Lower lobe of right lung (tissue), 2 donors: ENCODE results near the gene ECEL1. TPM values are rescaled to one million over a fixed set of nuclear protein-coding genes. Genes with fewer than 3 reads are reported as not detected.

Source experiments
- ATAC-seq, 2 donors: fragments of 200-7000 bp; cut with Tn5 transposase; one replicate each; pipeline ENCODE4 v1.9.1; 2020 to 2022; ENCODE audit warnings: mild to moderate bottlenecking in 2 of 2, moderate library complexity in 2 of 2
- DNase-seq: peaks from one replicate; pipeline ENCODE4 v3.0.0-alpha.2; 2020
- H3K27ac ChIP-seq: fragments of 200-600 bp; one replicate; pipeline ENCODE4 v1.8.0; 2022
- H3K27me3 ChIP-seq: fragments of 200-600 bp; one replicate; pipeline ENCODE4 v1.8.0; 2022; ENCODE audit warnings: low read depth
- H3K36me3 ChIP-seq: fragments of 200-600 bp; one replicate; pipeline ENCODE4 v1.8.0; 2022; ENCODE audit warnings: mild to moderate bottlenecking
- H3K4me1 ChIP-seq: fragments of 200-600 bp; one replicate; pipeline ENCODE4 v1.8.0; 2022
- H3K4me3 ChIP-seq: fragments of 200-600 bp; one replicate; pipeline ENCODE4 v1.8.0; 2022; ENCODE audit warnings: mild to moderate bottlenecking
- H3K9me3 ChIP-seq: fragments of 200-600 bp; one replicate; pipeline ENCODE4 v1.8.0; 2022
- CTCF ChIP-seq: fragments of 200-600 bp; IDR thresholded peaks from one replicate; pipeline ENCODE4 v1.8.0; 2022; ENCODE audit warnings: antibody characterized with exemption, mild to moderate bottlenecking
- intact Hi-C: fragments of 100-400 bp; cut with DNase I; formaldehyde crosslinking; loops from one replicate; pipeline ENCODE4 v1.11.0; 2022
- total RNA-seq: library from RNA; stranded (reverse); fragmentation: NEBNext Ultra II Directional; extraction: Animal tissue kit (Norgen Biotek cat#: 25700); gene quantifications from one replicate; pipeline ENCODE4 v1.2.1, GENCODE V29; 2021
- donor health status: DM: no; HTN: yes; CAD: no; lungs with severe emphysema.

The ECEL1 gene
- total RNA-seq, 1 donor from 2014 or later, result 1.0 TPM

- no peaks in the 10 kb centered on the region for H3K36me3 ChIP-seq
- H3K27ac ChIP-seq, result no peak overlapping the region
- no peaks in the 10 kb centered on the region for H3K9me3 ChIP-seq
- intact Hi-C loops, result no loop called here
- H3K27me3 ChIP-seq, result peaks cover 12% of the 10 kb centered on the region
- H3K4me1 ChIP-seq, result no peaks in the 10 kb centered on the region
- H3K4me3 ChIP-seq, result no peak overlapping the region
- DNase-seq (no peak), ATAC-seq (no peak)
- no peak for TF ChIP-seq CTCF
Measured at GRCh38 chr2:232494542-232494941, 6.9 kb upstream of the ECEL1 start.

GRCh38 chr2:232493701-232494474, 6.3 kb upstream of the ECEL1 start:
- H3K27me3 ChIP-seq, result peaks cover 15% of the 10 kb centered on the region
- intact Hi-C loops, result no loop called here
- H3K4me1 ChIP-seq, result no peaks in the 10 kb centered on the region
- no peaks in the 10 kb centered on the region for H3K36me3 ChIP-seq
- no peak for TF ChIP-seq CTCF
- H3K9me3 ChIP-seq, result no peaks in the 10 kb centered on the region
- H3K27ac ChIP-seq, result no peak overlapping the region
- H3K4me3 ChIP-seq, result no peak overlapping the region
- peak; percentile 33 for DNase-seq
- no peak for ATAC-seq

- H3K27ac ChIP-seq, result no peak overlapping the region
- ATAC-seq, result no peak
- no peak overlapping the region for H3K4me3 ChIP-seq
- no peak for TF ChIP-seq CTCF
- no peaks in the 10 kb centered on the region for H3K9me3 ChIP-seq
- DNase-seq, result peak; percentile 30
- H3K36me3 ChIP-seq, result no peaks in the 10 kb centered on the region
- H3K27me3 ChIP-seq, result peaks cover 23% of the 10 kb centered on the region
- no peaks in the 10 kb centered on the region for H3K4me1 ChIP-seq
- intact Hi-C loops, result no loop called here
Measured at GRCh38 chr2:232492963-232493700, 5.5 kb upstream of the ECEL1 start.

GRCh38 chr2:232492236-232492848, 4.7 kb upstream of the ECEL1 start:
- Histone ChIP-seq H3K4me1 (no peaks in the 10 kb centered on the region), H3K4me3 (no peak overlapping the region), H3K36me3 (no peaks in the 10 kb centered on the region), H3K9me3 (no peaks in the 10 kb centered on the region), H3K27me3 (peaks cover 27% of the 10 kb centered on the region), H3K27ac (no peak overlapping the region)
- no peak for TF ChIP-seq CTCF
- DNase-seq (peak; percentile 16), ATAC-seq (no peak)
- intact Hi-C loops, result no loop called here

GRCh38 chr2:232491139-232491780, 3.6 kb upstream of the ECEL1 start:
- intact Hi-C loops, result no loop called here
- H3K27me3 ChIP-seq, result peaks cover 38% of the 10 kb centered on the region

More at GRCh38 chr2:232491139-232491780, 3.6 kb upstream of the ECEL1 start:
- H3K4me1 ChIP-seq, result peaks cover 8% of the 10 kb centered on the region
- ATAC-seq (no peak), DNase-seq (peak; percentile 14)
- no peak overlapping the region for H3K27ac ChIP-seq
- no peak for TF ChIP-seq CTCF
- H3K4me3 ChIP-seq, result no peak overlapping the region
- H3K9me3 ChIP-seq, result no peaks in the 10 kb centered on the region
- no peaks in the 10 kb centered on the region for H3K36me3 ChIP-seq
